Stimulated activated CD8-positive, alpha-beta memory T cell treated with anti-CD3 and anti-CD28 coated beads, Interleukin-2, amount 100 ng/mL, for 1 hour (primary cell): ENCODE results near the gene TRPC4.

ENCODE experiments used
- DNase-seq, 2 donors: peaks; one replicate each; pipeline ENCODE4 v3.0.0-alpha.2; 2020; ENCODE audit warnings: low read depth in 2 of 2

Gene TRPC4

DNA sequence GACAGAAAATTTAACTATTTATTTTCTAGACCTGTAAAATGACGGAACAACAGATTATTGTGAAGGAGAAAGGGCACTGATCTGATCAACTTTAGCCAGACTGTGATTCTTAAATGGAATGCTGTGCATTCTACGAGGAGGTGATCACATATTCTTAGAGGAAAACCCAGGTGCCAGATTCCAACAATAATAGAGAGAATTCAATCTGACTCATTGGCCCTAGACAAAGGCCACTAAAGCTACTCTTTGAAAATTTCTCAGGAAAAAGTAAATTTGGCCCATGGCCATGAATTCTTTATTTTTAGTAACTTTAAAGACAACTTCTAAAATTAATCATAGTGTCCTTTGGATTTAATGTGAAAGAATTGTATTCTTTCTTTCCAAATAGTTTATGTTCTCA, 212.4 kb downstream of the TRPC4 start:
- no peak for DNase-seq

DNA sequence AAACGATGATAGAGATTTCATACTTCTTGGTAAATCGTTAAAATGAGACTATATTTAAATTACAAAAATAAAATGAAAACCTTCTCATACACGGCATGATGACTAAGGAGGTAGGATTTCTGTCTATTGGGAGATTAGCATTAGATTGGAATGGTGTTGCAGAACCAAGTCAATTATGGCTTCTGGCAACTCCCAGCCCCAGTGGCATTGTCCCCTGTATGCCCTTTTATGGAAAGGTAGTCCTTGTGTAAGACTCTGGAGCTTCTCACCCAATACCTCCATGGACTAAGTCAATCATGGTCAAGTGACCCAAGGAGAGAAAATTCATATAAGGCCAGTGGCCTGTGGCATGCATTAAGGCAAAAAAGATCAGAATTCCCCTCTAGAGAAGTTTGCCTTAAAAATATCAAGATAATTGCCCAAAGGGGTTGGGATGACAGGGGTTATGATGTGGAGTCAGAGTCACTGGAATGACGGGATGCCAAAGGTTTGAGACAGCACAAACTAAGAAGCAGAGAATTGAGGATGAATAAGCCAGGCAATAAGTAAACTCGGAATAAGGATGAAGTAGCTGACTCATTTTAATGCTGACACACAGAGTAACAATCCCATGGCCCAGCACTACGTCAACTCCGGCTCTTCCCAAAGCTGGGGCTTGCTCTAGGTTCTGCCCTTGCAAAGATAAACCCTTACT, 213.2 kb downstream of the TRPC4 start:
- DNase-seq: no peak

DNA sequence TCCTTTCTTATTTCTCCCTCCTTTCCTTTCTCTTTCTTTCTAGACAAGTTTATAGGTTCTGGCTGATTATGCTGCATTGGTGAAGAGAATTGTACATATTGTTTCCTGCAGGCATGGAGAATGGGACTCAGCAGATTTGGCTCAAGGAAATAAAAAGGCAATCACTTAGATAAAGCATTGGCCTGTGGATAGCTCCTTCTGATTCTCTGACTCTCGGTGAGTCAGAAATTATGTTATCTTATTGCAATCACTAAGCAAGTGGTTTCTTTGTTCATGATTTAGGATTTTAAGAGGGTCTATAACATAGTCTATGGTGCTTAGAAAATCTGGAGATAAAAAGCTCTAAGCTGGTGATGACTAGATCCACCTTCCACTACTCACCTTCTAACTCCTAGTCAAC, 217.0 kb downstream of the TRPC4 start:
- no peak for DNase-seq

DNA sequence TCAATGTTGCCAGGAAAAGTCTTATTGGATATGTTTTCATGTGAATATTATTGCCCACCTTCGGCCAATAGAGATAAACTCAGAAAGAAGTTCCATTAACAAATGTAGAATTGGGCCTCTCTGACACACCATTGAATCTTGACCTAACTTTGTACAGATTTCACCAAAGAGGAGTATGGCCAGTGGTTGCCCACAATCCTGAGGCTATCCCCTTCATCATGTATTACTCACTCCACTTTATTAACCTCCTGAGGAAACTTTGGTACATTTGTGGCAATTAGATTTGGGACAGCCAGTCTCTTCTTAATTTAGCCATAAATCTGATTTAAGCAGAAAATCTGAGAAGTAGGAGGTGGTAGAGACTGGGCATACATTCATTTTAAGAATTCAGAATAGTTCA, 217.7 kb downstream of the TRPC4 start:
- no peak for DNase-seq

DNA sequence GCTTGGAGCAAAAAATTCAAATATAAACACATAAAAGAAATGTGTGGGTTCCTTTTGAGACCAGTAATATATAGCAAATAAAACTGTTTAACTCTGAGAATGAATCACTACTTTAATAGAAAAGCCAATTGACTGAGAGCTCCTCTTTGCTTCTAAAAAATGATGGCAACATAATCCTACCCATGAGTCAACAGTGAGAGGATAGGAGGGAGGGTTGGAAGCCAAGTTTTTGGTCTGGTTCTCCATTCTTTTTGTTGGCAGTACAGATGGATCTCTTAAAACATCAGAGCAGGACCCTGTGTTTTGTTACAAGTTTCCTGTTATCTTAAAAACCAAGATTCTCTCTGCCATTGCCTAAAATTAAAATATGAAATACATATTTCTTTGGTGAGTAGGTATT, 221.0 kb downstream of the TRPC4 start:
- no peak for DNase-seq

DNA sequence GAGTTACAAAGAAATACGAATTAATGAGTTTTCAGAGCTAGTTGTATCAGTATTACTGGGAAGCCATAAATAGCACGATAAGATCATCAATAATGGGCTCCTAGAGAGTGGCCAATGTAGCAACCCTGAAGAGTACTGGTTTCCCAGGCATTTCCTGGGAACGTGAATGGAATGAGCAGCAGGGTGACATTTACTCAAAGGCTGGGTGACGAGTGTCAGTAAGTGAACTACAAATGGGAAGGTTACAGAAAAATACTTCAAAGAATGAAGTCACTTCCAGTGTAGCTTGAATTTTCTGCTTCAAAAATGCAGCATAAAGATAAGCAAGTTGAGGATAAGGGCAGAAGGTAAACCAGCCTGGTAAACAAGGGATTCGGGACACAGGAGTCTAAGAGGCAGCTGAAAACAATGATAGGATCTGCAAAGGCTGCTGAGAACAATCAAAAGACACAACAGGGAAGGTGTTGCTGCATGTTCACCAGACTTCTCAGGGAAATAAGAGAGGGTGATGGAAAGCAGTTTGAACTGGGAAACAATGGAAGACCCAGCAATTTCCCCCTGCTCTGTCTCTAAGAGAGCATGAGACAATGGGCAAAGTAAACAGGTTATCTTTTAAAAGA, 222.4 kb downstream of the TRPC4 start:
- no peak for DNase-seq

DNA sequence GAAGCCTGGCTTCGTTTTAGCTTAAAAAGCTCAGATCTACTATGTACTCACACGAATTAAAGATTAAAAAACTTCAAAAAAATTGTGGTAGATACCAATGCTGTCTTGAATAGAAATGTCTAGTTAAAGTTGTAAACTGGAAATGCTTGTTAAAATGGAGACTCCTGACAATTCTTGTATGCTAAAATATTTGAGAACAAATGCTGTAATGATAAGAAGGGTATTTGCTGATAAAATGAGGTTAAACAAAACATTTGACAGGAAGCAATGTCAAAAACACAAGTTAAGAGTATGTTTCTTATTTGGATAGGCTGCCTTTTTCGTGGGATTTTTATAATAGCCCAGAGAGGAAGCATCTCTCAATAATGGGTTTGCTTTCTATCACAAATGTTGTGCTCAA, 223.0 kb downstream of the TRPC4 start:
- no peak for DNase-seq

DNA sequence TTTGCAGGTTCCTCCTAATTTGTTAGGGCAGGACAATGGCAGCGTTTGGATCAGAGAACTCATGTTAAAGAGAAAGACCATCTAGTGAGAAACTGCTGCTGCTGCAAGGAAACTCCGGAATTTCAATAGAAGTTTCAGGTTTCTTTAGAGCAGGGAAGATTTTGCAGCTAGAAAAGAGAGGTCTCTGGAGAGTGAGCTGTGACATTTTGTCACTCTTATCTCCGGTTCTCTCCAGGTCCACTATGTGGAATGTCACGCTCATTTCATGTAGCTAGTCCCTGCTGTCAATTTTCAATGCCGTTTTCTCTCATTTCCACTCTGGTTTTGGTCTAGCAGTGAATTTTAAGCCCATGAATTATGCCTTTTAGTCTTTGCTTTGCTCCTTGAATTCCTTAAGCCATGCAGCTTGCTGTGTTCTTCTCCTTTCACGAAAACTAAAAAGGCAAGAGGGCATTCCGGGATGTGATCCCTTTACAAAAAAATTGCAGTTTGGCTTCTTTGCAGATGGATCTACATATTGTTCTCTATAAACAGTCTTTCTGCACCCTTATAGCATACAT, 224.3 kb downstream of the TRPC4 start:
- DNase-seq: no peak

DNA sequence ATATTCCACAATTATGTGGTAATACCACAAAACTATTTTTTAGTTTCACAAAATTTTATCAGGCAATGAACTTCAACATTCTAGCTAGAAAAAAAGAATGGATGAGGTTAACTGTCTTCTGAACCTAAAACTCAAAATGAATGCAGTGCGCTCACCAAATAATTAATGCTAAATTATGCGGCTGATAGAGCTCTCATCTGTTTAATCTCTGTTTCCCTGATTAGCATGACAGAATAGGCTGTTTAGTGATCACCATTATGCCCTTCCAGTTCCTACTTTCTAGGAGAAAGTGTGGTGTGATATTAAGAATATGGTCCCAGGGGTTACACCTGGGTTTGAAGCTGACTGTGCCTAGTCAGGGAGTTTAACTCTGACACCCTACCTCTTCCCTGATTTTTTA, 228.2 kb downstream of the TRPC4 start:
- no peak for DNase-seq

DNA sequence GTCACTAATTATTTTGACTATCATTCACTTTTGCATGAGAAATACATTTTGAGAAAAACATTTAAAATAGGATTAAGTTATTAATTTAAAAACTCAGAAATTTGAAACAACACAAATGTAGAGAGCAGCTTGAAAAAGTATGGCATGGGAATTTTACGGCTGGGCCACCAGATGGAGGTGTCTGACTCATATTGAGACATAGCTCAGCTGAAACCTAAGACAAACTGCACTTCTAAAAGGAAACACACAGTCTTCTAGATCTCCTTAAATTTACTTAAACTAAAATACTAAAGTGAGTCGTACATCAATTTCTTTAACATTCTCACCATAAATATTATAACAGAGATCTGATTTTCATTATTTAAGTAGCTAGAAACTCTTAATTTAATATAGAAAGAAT, 229.1 kb downstream of the TRPC4 start:
- DNase-seq: no peak

DNA sequence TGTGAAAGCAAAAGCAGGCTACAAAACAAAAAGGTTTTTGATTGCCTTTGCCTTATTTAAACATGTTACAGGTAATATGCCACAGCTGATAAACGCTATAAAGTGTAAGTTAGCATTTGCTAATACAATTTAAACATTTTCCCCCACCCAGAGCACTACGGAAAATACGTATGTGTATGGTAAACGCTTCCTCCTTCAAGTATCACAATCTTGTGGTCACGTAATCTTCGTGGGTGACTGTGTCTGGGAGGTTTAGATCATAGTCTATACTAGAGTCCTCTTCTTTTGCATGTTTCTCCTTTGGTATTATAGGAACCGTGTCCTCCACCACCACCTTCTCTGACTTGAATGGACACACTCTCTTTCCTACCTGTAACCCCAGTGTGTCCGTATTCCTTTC, 232.9 kb downstream of the TRPC4 start:
- no peak for DNase-seq

DNA sequence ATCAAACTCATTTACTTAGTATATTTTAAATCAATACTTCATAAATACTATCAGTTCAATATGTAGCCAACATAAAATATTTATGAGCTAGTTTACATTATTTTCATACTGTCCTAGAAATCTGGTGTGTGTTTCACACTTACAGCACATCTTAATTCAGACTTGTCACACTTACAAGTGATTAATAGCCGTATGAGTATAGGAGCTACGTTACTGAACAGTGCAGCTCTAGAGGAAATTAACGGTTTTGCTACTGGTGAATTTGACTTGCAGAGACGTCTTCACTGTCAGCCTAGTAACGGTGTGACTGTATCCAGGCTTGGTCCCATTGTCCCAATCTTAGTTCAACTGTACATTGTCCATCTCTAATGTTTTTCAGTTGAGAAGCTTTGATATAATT, 237.3 kb downstream of the TRPC4 start:
- DNase-seq: no peak

DNA sequence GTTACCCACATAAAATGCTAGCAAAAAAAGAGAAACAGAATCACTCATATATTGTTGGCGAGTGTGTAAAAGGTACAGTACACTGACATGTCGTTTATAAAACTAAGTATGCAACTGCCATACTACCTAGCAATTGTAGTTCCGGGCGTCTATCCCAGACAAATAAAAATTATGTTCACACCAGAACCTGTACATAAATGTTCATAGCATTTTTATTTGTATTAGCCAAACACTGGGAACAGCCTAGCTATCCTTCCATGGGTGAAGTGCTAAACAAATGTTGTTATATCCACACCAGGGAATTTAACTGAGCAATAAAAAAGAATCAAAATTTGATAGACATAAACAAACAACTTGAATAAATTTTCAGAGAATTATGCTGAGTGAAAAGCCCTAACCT, 242.1 kb downstream of the TRPC4 start:
- DNase-seq: no peak

DNA sequence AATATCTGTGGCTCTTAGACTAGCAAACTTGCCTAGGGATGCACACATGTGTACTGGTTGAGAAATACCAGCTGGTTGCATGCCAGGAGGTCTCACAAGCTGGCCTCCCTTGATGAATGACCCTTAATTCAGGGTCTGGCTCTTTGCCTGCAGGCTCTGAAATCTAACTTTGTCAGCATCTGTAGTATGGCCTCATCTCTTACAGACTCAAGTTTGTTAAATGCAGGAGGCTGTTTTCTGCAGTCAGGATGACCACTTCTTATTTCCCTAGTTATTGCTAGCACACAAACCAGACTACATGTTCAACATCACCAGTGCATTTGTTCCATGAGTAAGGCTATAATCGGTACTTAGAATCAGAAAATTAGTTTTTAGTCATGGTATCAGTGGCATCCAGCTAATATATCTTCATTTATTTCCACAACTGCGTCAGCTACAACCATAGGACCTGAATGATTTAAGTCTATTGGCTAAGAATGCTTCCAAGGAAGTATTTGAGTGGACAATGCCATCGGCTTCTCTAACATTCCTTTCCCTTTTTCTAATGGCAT, 247.7 kb downstream of the TRPC4 start:
- DNase-seq: no peak

DNA sequence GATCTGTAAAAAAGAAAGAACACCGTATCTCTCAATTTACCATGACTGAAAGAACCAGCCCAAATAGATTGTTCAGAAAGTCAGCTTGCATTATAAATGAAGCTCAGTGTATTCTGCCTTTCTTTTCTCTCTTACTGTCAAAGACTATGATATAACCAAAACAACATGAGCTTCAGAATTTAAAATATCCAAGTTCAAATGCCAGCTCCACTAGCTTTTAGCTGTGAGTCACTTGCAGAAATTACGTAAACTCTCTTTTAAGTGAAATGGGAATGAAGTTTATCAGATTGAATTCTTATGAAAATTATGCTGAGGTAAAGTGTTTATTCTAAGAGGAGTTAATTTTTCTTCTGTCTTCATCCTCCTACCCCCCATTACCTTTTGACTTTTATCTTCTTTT, 251.0 kb downstream of the TRPC4 start:
- no peak for DNase-seq

DNA sequence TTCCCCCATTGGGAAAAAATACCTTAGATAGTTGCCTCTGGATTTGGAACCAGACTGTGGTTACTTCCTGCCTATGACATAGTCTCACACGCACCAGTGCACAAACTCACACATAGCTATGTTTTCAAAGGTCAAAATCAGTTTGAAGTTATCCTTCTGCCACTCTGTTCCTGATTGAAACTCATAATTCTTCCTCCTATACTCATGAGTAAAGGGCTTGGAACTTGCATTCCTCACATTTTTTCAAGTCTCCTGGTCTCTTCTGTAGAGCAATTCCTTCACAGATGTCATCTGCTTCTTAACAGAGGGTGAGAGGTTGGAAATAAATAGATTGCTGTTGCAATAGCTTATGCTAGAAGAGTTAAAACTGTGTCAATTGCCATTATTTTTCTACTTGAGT, 252.4 kb downstream of the TRPC4 start:
- no peak for DNase-seq

DNA sequence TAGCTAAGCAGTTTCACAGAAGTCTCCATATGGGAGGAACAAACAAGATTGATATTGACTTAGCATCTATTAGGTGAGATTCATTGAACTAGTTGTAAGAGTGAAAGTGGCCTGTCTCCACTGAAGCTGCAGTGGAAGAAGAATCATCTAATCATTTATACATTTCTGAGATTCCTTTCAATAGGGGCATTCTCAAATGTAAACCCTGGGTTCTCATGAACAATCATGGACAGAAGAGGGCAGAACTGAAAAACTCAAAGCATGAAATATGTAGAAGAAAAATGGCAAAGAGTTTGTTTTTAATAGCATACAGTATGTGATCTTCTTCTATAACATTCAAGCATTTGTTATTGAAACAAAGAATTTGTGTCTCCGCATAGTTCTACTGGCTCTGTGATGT, 253.4 kb downstream of the TRPC4 start:
- DNase-seq: no peak

DNA sequence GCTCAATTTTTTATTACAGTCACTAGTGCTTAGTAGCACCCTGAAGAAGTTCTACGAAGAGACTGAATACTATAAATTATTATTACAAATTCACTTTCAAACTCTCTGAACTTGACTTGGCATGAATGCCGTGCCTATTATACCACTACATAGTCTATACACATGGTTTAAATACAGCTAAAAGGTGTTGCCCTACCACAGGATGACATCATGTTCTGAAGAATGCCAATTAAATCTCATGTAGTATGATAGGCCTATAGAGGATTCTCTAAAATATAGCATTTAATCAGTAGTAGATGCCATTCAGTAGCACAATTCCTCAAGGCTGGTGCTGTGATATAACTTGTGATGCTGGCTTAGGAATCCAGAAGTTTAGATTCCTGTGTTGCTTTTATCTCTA, 254.3 kb downstream of the TRPC4 start:
- DNase-seq: no peak

DNA sequence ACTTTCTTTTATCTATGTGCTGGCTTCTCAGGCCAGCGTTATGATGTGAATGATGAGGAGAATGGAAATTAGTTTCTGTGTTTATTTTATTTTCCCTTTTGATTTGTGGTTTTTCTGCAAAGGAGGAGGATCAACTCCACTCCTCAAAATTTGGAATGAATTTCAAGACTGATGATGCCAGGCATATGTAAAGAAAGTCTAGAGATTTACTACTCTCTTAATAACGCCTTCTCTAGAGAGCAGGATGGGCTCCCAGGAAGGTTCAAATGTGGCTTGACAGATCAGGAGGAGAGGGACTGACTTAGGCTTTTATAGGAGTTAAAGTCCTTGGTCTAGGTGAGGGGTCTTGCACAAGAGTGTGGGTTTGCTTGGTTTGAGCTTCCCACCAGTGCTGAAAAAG, 255.9 kb downstream of the TRPC4 start:
- no peak for DNase-seq

DNA sequence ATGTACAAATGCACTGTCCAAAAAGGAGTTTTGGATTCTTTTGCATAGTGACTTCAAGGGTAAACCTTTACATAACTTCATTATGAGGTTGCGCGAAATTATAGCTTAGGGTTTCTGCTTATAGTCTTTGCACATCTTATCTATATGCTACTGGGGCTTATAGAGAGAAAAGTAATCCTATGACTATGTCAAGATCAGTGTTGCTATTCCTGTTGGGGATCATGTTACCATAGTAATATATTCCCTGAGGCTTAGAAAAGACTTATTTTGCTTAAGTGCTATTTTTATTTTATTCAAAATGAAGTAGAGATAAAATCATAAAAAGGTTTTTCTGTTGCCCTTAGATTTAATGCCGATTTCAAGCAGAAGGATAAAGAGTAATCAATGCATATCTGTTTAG, 256.3 kb downstream of the TRPC4 start:
- DNase-seq: no peak

DNA sequence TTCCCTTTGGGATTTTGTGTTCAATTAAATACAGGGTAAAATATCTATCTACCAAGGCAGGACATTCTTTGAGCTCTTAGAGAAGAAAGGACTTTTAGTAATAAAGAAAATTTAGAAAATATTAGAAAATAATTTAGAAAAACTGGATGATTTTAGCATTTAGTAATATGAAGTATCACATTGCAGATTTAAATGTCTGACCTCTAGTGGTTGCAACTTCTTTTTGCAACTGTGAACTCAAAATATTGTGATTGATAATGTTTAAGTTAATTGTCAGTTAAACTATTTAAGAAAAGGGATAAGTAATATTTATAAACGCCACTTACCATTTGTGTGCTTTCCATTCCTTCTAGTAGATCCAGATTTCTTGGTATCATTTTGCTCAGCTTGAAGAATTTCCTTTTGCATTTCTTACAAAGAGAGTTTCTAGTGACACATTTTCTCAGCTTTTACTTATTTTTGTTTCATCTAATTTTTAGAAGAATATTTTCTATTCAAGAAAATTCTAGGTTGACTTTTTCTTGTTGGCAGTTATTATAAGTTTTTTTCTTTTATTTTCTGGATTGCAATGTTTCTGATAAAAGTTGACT, 260.7 kb downstream of the TRPC4 start:
- DNase-seq: no peak

DNA sequence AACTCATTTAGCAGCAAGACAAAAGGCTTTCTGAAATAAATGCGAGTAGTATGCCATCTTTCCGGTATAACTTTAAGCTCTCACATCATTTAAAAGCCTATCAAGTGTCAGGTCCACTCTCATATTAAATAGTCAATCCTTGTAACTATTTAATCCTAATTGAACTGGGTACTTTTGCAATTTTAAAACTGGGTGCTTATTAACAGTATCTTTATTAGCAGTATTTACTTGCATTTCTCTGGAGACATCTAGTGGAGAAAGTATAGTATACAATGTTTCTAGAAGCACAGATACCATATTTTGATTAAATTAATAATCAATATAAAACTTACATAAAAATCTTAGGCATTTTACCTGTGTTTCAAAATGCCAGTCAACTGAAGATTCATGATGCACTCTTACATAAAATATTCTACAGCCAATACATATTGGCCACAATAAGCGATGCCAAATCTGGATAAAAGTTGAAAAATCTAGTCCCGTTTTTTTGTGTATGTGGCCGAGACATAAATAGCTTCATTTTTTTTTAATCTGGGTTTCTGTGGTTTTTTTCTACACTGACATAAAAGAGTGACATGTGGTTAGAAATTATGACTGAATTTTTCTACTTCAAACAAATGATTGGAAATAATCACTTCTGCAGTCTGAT, 266.7 kb downstream of the TRPC4 start:
- no peak for DNase-seq
